Activated effector memory CD4-positive, alpha-beta T cell treated with Interleukin-2 at 50 U/mL for 16 hours (primary cell): ENCODE data around the gene ALS2.
"Not testable (repeated sequence)": the region's sequence is repeated elsewhere in the genome, so short reads cannot be mapped to it uniquely, and the experiment has no call there.

Source experiments
- DNase-seq: peaks from one replicate; pipeline ENCODE4 v3.0.0-alpha.2; 2020

ALS2 gene

DNA sequence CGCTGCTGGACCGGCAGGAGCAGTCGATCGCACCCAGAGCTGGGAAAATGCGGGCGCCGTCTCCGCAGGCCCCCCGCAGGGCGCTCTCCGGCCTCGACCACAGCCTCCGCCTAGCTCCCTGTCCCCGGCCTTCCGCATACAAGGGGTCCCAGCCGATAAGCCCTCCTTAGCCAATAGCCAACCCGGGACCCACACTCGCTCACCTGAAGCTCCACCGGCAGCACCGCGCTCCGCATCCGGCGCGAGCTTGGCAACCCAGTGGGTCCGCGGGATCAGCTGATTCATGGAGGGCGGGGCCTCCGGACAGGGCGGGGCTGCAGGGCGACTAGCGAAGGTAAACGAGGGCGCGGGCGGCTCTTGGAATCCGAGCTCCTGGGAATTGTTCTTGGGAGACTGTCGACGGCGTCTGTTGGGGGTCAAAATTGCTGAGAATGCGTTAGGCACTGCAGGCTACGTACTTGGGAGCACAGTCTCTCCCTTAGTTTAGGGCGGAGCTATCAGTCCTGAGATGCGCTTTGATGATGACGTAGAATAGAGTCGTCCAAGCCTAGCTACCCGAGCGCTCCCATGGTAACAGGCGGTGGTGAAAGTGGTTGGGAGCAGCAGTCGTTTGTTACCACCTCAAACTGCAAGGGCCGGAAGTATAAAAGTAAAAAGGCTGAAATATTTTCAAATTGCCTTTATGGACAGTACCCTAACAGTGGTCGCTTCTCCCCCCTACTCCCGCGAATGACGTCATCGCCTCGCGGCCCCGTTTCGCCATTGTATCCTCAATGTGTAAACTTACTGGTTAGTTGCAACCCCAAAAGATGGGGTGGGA, at the start of gene ALS2:
Gene ALS2 (minus strand): TSS at position 260 of the 820 bp plus-strand sequence. CDS start 12,048 bp downstream, outside the sequence.
- DNase-seq: peak; percentile 91

DNA sequence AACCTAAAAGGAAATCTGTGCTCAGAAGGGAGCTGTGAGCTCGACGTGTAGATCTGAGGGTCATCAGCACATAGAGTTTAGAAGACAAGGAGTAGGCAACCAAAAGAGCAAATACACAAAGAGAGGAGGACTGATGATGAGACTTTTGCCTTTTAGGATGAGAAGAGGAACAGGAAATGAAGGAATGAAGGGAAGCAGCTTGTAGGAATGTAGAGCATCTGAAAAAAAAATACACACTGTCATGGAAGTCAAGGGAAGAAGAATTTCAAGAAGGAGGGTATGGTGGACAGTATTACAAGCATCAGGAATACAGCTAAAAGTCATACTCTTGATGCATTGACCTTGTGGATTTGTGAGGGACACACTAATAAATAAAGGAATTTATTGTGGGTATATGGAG, 47.5 kb upstream of the ALS2 start:
- DNase-seq: no peak

DNA sequence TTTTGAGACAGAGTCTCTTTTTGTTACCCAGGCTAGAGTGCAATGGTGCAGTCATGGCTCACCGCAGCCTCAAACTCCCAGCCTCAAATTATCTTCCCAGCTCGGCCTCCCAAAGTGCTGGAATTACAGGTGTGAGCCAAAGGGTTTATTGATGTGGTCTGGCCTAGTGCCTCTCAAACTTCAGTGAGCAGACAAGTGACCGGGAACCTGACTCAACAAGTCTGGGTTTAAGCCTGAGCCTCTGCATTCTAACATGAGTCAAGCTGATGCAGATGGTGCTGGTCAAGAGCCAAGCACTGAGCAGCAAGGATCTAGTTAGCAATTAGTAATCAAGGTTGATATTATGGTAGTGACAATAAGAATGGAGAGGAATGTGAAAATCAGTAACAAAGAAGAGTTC, 46.9 kb upstream of the ALS2 start:
- DNase-seq: no peak

- no peak for DNase-seq
Measured at GRCh38 chr2:201824212-201824611, 43.5 kb upstream of the ALS2 start.

- DNase-seq: no peak
Measured at GRCh38 chr2:201821080-201821479, 40.3 kb upstream of the ALS2 start.

DNA sequence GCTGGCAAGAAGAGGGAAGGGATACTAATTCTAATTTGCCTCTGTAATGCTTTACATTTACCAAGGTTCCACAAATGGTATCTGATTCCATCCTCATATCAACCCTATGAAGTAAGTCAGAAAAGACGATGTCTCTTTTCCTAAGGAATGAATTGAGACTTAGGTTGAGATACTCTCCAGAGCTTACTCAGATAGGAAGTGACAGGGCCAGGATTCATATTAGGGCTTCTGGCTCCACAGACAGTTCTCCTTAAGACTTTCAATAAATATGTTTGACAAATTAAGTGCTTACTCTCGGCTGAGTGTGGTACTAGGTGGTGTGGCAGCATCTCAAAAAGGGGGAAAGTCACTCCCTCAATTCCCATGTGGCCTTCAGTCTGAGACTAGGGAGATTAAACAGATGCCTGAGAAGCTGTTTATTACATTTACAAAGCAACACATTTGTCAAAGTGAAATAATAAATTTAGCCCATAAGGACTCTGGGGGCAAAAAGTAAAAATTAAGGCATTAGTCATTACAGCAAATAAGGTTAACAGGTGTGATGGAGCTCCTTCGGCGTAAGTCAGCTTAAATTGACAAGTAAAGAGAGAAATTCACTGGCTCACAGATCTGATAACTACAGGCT, 39.8 kb upstream of the ALS2 start:
- DNase-seq: no peak

GRCh38 chr2:201816657-201817575, 36.2 kb upstream of the ALS2 start:
- no peak for DNase-seq

DNA sequence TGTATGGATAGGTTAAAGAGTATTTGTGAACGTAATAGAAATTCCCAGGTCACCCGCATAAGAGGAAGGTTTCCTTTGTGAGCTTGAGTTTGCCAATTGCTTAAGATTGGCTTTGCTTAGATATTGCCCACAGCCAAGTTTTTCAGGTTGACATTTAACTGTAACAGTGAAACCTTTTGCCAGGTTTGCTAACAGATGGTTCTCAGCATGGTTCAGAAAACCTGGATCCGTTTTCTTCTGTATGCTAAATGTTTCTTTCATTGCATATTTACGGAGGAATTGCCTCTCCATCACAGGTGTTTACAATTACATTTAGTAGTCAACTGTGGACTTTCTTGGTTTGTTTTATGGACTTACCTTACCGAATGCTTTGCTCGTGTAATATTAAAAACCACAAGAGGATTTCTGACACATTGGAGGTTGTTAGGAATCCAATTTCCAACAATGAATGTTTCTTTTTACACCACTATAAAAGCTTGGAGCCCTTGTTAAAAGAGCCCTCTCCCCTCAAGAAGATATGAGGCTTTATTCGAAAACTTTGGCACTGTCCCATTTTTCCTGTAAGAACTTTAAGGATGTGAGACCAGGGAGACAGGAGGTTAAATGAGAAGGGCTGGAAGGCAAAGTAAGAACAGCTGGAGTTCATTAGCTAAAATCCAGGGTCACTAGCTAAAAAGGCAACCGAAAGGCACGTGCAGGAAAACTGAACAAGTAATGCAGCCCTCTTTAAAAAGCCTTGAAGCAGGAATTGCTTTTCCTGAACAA, 33.4 kb upstream of the ALS2 start:
- no peak for DNase-seq

DNA sequence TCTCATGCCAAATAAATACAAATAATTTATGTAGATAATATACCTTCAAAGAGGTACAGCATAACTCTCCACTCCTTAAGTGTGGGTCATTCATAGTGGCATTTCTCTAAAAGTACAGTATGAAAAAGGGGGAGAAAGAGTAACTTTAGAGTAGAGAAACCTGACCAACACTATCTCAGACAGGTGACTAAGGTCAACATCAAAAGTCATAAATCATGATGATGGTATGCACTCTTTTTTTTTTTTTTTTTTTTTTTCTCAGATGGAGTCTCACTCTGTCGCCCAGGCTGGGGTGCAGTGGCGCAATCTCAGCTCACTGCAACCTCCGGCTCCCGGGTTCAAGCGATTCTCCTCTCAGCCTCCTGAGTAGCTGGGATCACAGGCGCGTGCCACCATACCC, 29.9 kb upstream of the ALS2 start:
- DNase-seq: not testable (repeated sequence)

DNA sequence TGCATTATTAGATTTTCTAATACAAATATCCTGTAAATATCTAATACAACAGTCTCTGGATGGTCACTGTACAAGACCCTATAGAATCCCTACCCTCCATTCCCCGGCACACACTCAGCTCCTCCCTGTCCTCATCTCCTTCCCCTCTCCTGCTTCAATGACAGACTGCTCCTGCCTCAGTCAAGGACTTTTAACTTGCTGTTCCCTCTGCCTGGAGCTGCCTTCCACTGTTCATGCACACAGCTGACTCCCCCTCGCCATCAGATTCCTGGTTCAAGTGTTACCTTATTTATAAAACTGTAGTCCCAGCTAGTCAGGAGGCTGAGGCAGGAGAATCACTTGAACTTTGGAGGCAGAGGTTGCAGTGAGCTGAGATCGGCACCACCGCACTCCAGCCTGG, 28.9 kb upstream of the ALS2 start:
- DNase-seq: no peak

- DNase-seq: no peak
Measured at GRCh38 chr2:201808027-201808426, 27.3 kb upstream of the ALS2 start.

GRCh38 chr2:201807452-201807999, 26.8 kb upstream of the ALS2 start:
- DNase-seq: no peak

DNA sequence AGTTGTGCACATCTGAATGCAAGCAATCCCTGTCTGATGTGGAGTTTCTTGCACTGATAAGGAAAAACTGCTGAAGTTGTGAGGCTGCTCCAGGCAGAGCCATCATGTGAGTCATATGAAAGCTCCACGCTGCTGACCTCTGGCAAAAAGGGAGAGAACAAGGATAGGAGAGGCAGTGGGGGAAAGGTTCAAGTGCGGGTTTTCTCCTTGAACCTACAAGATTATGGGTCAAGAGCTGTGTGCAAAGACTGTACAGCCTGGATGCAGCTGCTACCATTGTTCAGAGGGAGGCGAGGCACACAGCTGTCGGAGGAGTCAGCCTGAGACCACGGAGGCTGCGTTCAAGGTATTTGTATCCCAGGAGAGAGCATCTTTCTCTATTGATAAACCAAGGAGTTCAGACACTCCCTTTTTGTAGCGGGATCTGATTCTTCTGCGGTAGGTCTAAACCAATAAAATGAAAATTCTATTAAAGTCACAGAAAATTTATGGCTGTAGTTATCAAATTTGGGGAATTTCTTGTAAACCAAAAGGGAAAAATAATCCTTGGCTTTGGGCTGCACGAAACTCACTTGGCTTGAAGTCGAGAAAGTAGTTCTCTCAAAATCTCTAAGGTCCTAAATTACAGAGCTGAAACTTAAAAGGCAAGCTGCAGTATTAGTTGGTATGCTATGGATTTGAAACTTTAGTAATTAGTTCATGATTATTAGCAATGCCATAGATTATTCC, 25.9 kb upstream of the ALS2 start, which contains the start of gene CDK15:
Gene CDK15 (plus strand): TSS at position 96 of the 729 bp plus-strand sequence. CDS start 128 bp downstream, at position 224.
- DNase-seq: no peak

GRCh38 chr2:201798914-201799285, 18.2 kb upstream of the ALS2 start:
- not testable (repeated sequence) for DNase-seq

GRCh38 chr2:201798252-201798913, 17.6 kb upstream of the ALS2 start:
- DNase-seq: no peak

DNA sequence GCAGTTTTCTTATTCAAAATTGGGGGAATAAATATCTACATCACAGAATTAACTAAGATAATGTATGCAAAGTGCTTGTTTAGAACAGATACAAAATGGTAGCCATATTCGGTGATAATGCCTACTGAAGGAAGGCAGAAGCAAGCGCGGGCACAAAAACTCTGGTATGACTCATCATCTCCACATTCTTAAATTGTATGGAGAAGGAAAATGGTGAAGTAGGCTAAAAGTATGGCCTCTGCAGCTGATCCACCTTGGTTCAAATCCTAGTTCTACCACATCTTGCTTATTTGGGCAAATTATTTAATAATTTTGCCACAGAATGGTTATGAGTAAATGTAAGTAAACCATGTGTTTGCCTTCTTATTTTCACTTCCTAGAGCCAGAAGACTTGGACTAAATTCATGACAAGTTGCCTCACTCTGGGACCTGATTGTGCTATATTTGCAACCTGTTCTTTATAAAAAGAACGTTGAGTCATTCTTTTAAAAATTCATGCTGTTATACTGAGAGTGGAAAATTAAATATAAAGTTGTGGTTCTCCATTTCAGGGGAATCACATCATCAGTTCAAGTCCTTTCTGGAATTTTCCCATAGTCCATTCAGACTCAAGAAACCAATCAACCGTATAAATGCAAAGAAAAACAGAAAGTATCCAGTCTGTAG, 16.6 kb upstream of the ALS2 start:
- no peak for DNase-seq

- no peak for DNase-seq
Measured at GRCh38 chr2:201796478-201796865, 15.7 kb upstream of the ALS2 start.

DNA sequence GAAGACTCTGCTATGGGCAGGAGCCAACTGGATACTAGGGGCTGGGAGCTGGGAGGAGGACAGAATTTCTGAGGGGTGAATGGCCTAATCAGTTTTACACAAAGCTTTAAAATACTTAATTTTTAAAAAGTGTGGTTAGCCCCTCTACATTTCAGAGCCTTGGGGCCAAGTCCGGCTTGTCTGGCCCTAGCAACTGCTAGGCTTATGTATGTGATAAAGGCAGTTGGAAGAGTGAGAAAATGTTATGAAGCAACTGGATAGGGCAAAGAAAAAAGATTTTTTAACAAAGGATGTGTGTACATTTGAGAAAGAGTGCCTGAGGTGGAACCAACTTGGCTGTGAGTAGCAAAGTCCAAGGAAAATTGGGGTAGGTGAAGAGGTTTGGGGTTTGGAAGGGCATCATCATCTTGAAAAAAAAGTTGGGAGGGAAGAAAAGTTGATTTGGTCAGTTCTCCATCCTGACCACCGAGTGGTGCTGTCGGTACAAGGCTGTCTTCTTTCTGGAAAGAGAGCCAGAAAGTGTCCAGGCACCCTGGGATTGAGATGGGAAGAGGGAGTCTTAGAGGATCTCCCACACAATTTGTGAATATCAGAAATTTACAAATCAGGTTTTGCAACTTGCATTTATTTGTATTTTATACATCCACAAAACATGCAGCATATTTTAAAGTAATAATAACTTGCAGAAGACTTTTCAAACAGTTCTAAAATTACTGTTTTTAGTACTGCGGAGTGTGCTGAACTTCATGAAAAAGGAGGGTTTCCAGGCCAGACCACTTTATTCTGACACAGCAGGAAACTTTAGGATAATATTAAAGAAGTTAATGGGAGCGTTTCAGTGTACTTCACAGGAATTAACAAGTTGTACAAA, 15.1 kb upstream of the ALS2 start:
- DNase-seq: no peak

DNA sequence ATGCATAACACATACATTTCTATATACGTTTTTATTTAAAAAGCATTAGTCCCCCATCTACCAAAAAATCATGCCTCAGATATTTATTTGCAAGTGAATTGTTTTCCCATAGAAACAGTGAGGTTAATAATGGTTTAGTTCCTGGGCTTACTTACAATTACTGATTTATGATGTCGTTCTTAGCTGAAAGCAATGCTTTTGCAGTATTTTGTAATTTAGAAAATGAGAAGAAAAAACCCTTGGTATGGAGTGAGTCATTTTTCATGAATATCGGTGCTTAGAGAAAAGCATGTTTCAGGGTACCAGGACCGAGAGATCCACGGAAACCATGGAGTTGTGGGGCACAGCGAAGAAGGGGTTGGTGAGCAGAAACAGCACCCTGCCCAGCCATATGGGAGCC, 13.6 kb upstream of the ALS2 start:
- no peak for DNase-seq
